Fibroblast of mammary gland (primary cell): Measurements from ENCODE around the gene EML1.

Experiments used
- DNase-seq: peaks from one replicate; pipeline ENCODE4 v3.0.0-alpha.2; 2010; ENCODE audit warnings: low read depth
- H3K4me3 ChIP-seq: 2 replicates; pipeline ENCODE4 v1.5.1; 2011; ENCODE audit warnings: low read depth, mild to moderate bottlenecking, low read length, moderate library complexity; ENCODE audit not compliant: control insufficient read depth
- TF ChIP-seq, protein P1 (sequence below): conservative IDR thresholded peaks from 2 replicates; pipeline ENCODE4 v1.5.1; 2011; ENCODE audit warnings: low read depth, low read length, inconsistent platforms; ENCODE audit not compliant: control insufficient read depth, insufficient read depth

The EML1 gene

DNA sequence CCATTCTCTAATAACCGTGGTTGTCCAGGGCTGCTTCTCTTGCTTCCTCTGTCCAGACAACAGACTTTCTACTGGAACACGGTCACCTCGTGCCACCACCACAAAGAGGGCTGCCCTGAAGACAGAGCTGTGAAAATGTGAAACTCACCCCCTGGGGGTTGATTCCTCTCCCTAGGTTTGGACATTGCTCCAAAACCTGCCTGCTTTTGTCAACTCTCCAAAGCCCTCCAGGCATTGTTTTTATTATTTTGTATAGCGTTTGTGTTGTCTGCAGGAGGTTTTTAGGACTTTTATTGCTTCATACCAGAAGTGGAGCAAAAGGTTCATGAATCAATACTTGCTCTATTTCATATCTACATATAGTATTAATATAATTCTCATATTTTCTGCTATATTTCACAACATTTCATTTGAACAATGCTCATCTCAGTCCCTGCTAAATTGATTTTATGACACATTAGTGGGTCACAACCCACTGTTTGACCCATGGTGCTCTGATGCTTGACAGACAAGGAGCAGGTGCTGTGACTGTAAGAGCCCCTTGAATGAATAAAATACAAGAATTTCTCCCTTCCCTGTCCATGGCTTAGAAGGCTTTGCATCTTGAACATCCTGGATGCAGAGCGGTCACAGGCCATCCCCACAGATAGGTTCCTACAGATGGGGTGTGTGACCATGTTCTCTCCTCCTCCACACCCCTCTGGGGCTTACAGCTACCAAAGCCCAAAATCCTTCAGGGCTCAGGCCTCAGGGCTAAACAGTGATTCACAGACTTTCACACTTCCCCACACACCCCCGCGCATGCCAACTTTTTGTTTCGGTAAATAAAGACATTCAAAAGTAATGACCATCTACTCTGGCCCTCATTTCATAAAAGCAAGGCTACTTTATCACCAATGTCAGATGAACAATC lies 20.6 kb upstream of the EML1 start:
- DNase-seq: no peak
- TF ChIP-seq, protein P1, sequence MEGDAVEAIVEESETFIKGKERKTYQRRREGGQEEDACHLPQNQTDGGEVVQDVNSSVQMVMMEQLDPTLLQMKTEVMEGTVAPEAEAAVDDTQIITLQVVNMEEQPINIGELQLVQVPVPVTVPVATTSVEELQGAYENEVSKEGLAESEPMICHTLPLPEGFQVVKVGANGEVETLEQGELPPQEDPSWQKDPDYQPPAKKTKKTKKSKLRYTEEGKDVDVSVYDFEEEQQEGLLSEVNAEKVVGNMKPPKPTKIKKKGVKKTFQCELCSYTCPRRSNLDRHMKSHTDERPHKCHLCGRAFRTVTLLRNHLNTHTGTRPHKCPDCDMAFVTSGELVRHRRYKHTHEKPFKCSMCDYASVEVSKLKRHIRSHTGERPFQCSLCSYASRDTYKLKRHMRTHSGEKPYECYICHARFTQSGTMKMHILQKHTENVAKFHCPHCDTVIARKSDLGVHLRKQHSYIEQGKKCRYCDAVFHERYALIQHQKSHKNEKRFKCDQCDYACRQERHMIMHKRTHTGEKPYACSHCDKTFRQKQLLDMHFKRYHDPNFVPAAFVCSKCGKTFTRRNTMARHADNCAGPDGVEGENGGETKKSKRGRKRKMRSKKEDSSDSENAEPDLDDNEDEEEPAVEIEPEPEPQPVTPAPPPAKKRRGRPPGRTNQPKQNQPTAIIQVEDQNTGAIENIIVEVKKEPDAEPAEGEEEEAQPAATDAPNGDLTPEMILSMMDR: no peak
- H3K4me3 ChIP-seq: no peak overlapping the region

- TF ChIP-seq, protein P1: no peak
- H3K4me3 ChIP-seq: no peak overlapping the region
- DNase-seq: no peak
Observed at GRCh38 chr14:99773521-99774497, 19.4 kb upstream of the EML1 start.

DNA sequence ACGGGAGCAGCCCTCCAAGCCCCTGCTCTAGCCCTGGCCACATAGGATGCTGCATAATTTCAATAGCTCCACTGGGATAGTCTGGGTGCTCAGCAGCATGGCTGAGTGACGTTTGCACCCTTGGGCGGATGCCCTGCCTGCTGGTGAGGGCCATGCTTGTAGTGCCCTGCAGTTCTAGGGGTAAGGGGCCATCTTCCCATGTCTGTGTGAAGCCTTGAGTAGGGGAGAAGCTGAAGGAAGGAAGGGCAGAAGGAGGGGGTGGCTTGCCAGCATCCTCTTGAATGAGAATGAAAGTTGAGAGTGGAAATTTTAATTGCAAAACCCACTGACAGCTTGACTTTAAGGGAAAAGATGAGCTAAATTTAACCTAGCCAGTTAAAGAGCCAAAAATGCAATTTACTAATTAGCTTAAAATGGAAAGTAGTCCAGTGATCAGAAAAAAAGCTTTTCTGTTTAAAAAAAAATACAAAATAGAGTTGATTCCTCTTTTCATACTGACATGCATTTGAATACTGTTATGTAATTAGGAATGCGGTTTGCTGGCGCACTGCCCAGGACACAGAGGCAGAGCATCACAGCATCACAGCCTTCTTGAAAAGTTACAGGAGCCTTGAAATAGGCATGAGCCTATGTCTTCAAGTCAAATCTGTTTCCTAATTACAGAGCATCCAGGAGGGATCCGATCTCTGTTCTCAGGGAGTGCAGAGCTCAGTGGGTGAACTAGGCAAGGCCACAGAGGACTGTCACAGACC lies 18.5 kb upstream of the EML1 start:
- no peak overlapping the region for H3K4me3 ChIP-seq
- TF ChIP-seq, protein P1: no peak
- no peak for DNase-seq

GRCh38 chr14:99775351-99775750 lies 17.9 kb upstream of the EML1 start:
- TF ChIP-seq, protein P1: no peak
- no peak for DNase-seq
- H3K4me3 ChIP-seq: no peak overlapping the region

DNA sequence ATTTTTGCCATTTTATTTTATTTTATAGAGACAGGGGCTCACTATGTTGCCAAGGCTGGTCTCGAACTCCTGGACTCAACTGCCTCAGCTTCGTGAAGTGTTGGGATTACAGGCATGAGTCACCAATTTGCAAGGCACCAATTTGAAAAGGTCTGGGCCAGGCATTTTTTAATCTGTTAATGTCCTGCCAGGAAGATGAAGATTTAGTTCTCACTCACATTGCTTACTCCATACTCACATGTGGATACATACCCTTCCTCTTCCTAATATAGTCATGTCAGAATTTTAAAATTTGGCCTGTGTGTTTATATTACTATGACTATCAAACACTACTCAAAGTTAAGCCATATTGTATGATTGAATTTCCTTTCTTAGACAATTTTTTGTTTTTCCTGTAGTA lies 15.3 kb upstream of the EML1 start:
- TF ChIP-seq, protein P1: no peak
- DNase-seq: no peak
- no peak overlapping the region for H3K4me3 ChIP-seq

DNA sequence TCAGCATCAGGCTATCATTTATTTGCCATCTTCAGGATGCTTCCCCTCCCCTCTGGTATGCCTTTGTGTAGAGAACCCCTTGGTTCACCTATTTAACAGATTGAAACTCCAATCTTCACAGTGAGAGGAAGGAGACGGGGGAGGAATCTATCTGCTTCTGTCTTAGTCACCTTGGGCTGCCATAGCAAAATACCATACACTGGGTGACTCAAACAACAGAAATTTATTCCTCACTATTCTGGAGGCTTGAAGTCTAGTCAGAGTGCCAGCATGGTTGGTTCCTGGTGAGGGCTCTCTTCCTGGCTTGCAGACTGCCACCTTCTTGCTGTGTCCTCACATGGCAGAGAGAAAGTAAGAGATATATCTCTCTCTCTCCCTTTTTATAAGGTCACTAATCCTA lies 13.5 kb upstream of the EML1 start:
- H3K4me3 ChIP-seq: no peak overlapping the region
- TF ChIP-seq, protein P1: no peak
- DNase-seq: peak; percentile 72
